H1 (cell line): Measurements from ENCODE around the gene UGT2B15. TPM values are rescaled to one million over a fixed set of nuclear protein-coding genes. Genes with fewer than 3 reads are reported as not detected.
A peak's percentile ranks its signal among the peaks of the same experiment; 100 is the strongest.
"Not testable (repeated sequence)": the region's sequence is repeated elsewhere in the genome, so short reads cannot be mapped to it uniquely, and the experiment has no call there.

Experiments
- CTCF ChIA-PET: fragments of 300-600 bp; sonication (Branson Sonifier 250); formaldehyde crosslinking; loops from one replicate; lab custom pipeline; 2021; ENCODE audit not compliant: partially characterized antibody; lab: Charles Lee
- POLR2A ChIA-PET: fragments of 300-600 bp; sonication (Branson Sonifier 250); formaldehyde crosslinking; loops from one replicate; lab custom pipeline; 2021; ENCODE audit warnings: inconsistent platforms; ENCODE audit not compliant: partially characterized antibody; lab: Charles Lee
- DNase-seq, 2 experiments: peaks; one replicate each; pipeline versions ENCODE4 v3.0.0 to v3.0.0-alpha.2; 2010 to 2022; ENCODE audit warnings: low spot score in 2 of 2, low read depth in 1 of 2, mixed read lengths in 1 of 2
- FAIRE-seq: peaks from 2 replicates; lab custom pipeline; 2011; peaks lifted over from hg19 to GRCh38; lab: Jason Lieb, UNC
- H2AFZ ChIP-seq: 2 replicates; pipeline ENCODE4 v1.8.1; 2012; ENCODE audit warnings: low read length, inconsistent platforms
- H2AK5ac ChIP-seq: 2 replicates; pipeline ENCODE4 v1.6.1; 2013; ENCODE audit warnings: low read depth, low read length
- H2BK120ac ChIP-seq: replicated peaks from 2 replicates; pipeline ENCODE3; 2013; ENCODE audit warnings: low read depth, low read length, inconsistent platforms
- H2BK12ac ChIP-seq: 2 replicates; pipeline ENCODE4 v1.6.1; 2013; ENCODE audit warnings: low read depth, low read length
- H2BK15ac ChIP-seq: 2 replicates; pipeline ENCODE4 v1.6.1; 2013; ENCODE audit warnings: low read length
- H2BK20ac ChIP-seq: 2 replicates; pipeline ENCODE4 v1.6.1; 2013; ENCODE audit warnings: low read length
- H2BK5ac ChIP-seq: 2 replicates; pipeline ENCODE4 v1.6.1; 2013; ENCODE audit warnings: low read depth, low read length
- H3K14ac ChIP-seq: 2 replicates; pipeline ENCODE4 v1.6.1; 2013; ENCODE audit warnings: inconsistent platforms; ENCODE audit not compliant: insufficient read length
- H3K18ac ChIP-seq: 2 replicates; pipeline ENCODE4 v1.6.1; 2013; ENCODE audit warnings: low read length; ENCODE audit errors: extremely low read depth
- H3K23ac ChIP-seq: 2 replicates; pipeline ENCODE4 v1.6.1; 2013; ENCODE audit warnings: inconsistent platforms; ENCODE audit not compliant: insufficient read length
- H3K23me2 ChIP-seq: 2 replicates; pipeline ENCODE4 v1.6.1; 2013; ENCODE audit warnings: low read depth, low read length
- H3K27ac ChIP-seq: 2 replicates; pipeline ENCODE4 v1.6.1; 2011; ENCODE audit warnings: low read depth, low read length, inconsistent platforms
- H3K27me3 ChIP-seq, 4 experiments: replicated peaks in 1 of 4; 1 replicate in 1 of 4; 2 replicates in 3 of 4; pipeline versions ENCODE4 v1.6.1 to v1.8.1; 2011 to 2013; ENCODE audit warnings: low read length in 3 of 4, mild to moderate bottlenecking in 3 of 4, inconsistent platforms in 2 of 4, mixed read lengths in 2 of 4, moderate library complexity in 1 of 4; ENCODE audit not compliant: control insufficient read depth in 3 of 4, insufficient read depth in 3 of 4; ENCODE audit errors: extremely low read depth in 1 of 4
- H3K36me3 ChIP-seq, 4 experiments: 2 replicates each; pipeline versions ENCODE4 v1.6.1 to v1.8.1; 2011 to 2013; ENCODE audit warnings: mild to moderate bottlenecking in 4 of 4, low read length in 3 of 4, moderate library complexity in 2 of 4, control low read depth in 1 of 4, inconsistent platforms in 1 of 4; ENCODE audit not compliant: insufficient read depth in 4 of 4, control insufficient read depth in 2 of 4
- H3K4ac ChIP-seq: replicated peaks from 2 replicates; pipeline ENCODE3; 2013; ENCODE audit warnings: low read length, low read depth, mixed read lengths, inconsistent platforms; ENCODE audit not compliant: insufficient read length
- H3K4me1 ChIP-seq, 4 experiments: replicated peaks in 1 of 4; 1 replicate in 1 of 4; 2 replicates in 3 of 4; pipeline versions ENCODE4 v1.6.1 to v1.8.1; 2011 to 2013; ENCODE audit warnings: low read length in 3 of 4, inconsistent platforms in 2 of 4, mixed read lengths in 1 of 4; ENCODE audit not compliant: insufficient read depth in 4 of 4, control insufficient read depth in 3 of 4
- H3K4me2 ChIP-seq, 2 experiments: 2 replicates each; pipeline versions ENCODE4 v1.6.1 to v1.8.1; 2011 to 2013; ENCODE audit warnings: low read depth in 2 of 2, low read length in 2 of 2, control low read depth in 1 of 2, inconsistent platforms in 1 of 2, mild to moderate bottlenecking in 1 of 2; ENCODE audit not compliant: insufficient read depth in 1 of 2
- H3K4me3 ChIP-seq, 4 experiments: fragments of 200-600, 300-600 bp in 1 of 4; sonication (generic), shearing (Covaris generic), sonication (Bioruptor Twin) in 1 of 4; 2 replicates each; pipeline versions ENCODE4 v1.5.1 to v1.8.1; 2011 to 2016; ENCODE audit warnings: low read length in 4 of 4, low read depth in 3 of 4, control low read depth in 2 of 4, inconsistent platforms in 2 of 4, mild to moderate bottlenecking in 2 of 4, mixed read lengths in 1 of 4, moderate library complexity in 1 of 4; ENCODE audit not compliant: insufficient read depth in 2 of 4; ENCODE audit errors: extremely low read depth in 1 of 4
- H3K56ac ChIP-seq: replicated peaks from 2 replicates; pipeline ENCODE3; 2013; ENCODE audit warnings: low read depth, mild to moderate bottlenecking, mixed read lengths, low read length, inconsistent platforms; ENCODE audit not compliant: insufficient read length
- H3K79me1 ChIP-seq: 2 replicates; pipeline ENCODE4 v1.6.1; 2013; ENCODE audit warnings: low read depth, low read length, control low read depth
- H3K79me2 ChIP-seq, 2 experiments: 2 replicates each; pipeline versions ENCODE4 v1.6.1 to v1.8.1; 2012 to 2013; ENCODE audit warnings: low read length in 2 of 2, mild to moderate bottlenecking in 2 of 2, inconsistent platforms in 1 of 2; ENCODE audit not compliant: insufficient read depth in 2 of 2, control insufficient read depth in 1 of 2
- H3K9ac ChIP-seq, 4 experiments: replicated peaks in 1 of 4; 1 replicate in 1 of 4; 2 replicates in 3 of 4; pipeline versions ENCODE4 v1.6.1 to v1.8.1; 2011 to 2013; ENCODE audit warnings: low read depth in 3 of 4, low read length in 3 of 4, control low read depth in 2 of 4, mild to moderate bottlenecking in 2 of 4, moderate library complexity in 2 of 4, inconsistent platforms in 1 of 4; ENCODE audit errors: extremely low read depth in 1 of 4
- H3K9me3 ChIP-seq, 2 experiments: 2 replicates each; pipeline versions ENCODE4 v1.6.1 to v1.8.1; 2012 to 2013; ENCODE audit warnings: mild to moderate bottlenecking in 2 of 2, moderate library complexity in 2 of 2, control low read depth in 1 of 2, inconsistent platforms in 1 of 2, low read depth in 1 of 2, low read length in 1 of 2, mixed read lengths in 1 of 2; ENCODE audit not compliant: insufficient read depth in 2 of 2
- H4K20me1 ChIP-seq, 2 experiments: replicated peaks in 1 of 2; 2 replicates each; pipeline versions ENCODE3 to v1.8.1; 2011 to 2013; ENCODE audit warnings: inconsistent platforms in 2 of 2, low read length in 2 of 2, mild to moderate bottlenecking in 1 of 2; ENCODE audit not compliant: insufficient read depth in 2 of 2, control insufficient read depth in 1 of 2
- H4K5ac ChIP-seq: 2 replicates; pipeline ENCODE4 v1.6.1; 2013; ENCODE audit warnings: low read length, low read depth, mixed read lengths, inconsistent platforms; ENCODE audit not compliant: insufficient read length
- H4K8ac ChIP-seq: 2 replicates; pipeline ENCODE4 v1.8.0; 2013; ENCODE audit warnings: mild to moderate bottlenecking, moderate library complexity, low read length, inconsistent platforms; ENCODE audit not compliant: insufficient read depth; ENCODE audit errors: extremely low read depth
- H4K91ac ChIP-seq: replicated peaks from 2 replicates; pipeline ENCODE3; 2013; ENCODE audit warnings: low read length, mixed read lengths, inconsistent platforms; ENCODE audit not compliant: insufficient read length
- polyA plus RNA-seq, 7 experiments: library from polyadenylated mRNA; depleted of rRNA in 3 of 7; stranded (reverse) in 5 of 7; unstranded in 2 of 7; fragments of >200 nt in 5 of 7; fragments of 200-250 nt in 2 of 7; gene quantifications; 1 replicate in 5 of 7; 2 replicates in 1 of 7; 4 replicates in 1 of 7; pipeline versions ENCODE4 v1.2.1 to v1.2.3, GENCODE V29; 2011 to 2013; ENCODE audit warnings: missing spikeins in 2 of 7, mixed read lengths in 2 of 7
- total RNA-seq: library from RNA; stranded (reverse); fragmentation: NEBNext Ultra II Directional; extraction: Animal tissue kit (Norgen Biotek cat#: 25700); gene quantifications from 2 replicates; pipeline ENCODE4 v1.2.1, GENCODE V29; 2021

The UGT2B15 gene
- total and polyA plus RNA-seq, 2 of the 8 experiments (the other 6 are each of a cell fraction or from before 2014, with no cell fraction given): not detected

DNA sequence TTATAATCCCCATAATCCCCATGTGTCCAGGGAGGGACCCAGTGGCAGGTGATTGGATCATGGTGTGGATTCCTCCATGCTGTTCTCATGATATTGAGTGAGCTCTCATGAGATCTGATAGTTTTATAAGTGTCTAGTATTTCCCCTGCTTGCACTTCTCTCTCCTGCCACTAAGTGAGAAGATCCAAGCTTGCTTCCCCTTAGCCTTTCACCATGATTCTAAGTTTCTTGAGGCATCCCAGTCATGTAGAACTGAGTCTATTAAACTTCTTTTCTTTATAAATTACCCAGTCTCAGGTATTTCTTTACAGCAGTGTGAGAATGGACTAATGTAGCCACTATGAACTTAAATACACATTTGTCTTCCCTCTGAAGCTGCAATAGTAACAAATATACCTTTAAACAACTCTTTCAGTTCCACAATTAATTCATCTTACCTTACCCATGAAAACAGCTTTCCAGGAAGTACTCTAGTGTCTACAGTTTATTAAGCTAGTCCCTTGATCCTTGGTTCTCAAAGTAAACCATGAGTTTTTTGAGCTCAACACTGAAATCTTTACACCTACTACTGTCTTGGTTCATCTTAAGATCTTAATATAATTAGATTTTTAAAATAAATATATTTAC, 1.8 kb downstream of the UGT2B15 start:
- H4K20me1 ChIP-seq, H3K4me2 ChIP-seq, H3K4me1 ChIP-seq, DNase-seq, H3K18ac ChIP-seq, H3K9ac ChIP-seq, H3K27me3 ChIP-seq, H3K79me2 ChIP-seq, H3K9me3 ChIP-seq, H3K14ac ChIP-seq, H3K23me2 ChIP-seq, H3K79me1 ChIP-seq, H3K27ac ChIP-seq, H4K5ac ChIP-seq, H4K91ac ChIP-seq, H2AFZ ChIP-seq, CTCF ChIA-PET, H2AK5ac ChIP-seq, H2BK20ac ChIP-seq, H3K56ac ChIP-seq, H2BK12ac ChIP-seq, H3K4ac ChIP-seq, H3K23ac ChIP-seq, H3K4me3 ChIP-seq, H2BK120ac ChIP-seq, H4K8ac ChIP-seq, FAIRE-seq, H3K36me3 ChIP-seq, H2BK5ac ChIP-seq, H2BK15ac ChIP-seq, POLR2A ChIA-PET: not testable (repeated sequence)

DNA sequence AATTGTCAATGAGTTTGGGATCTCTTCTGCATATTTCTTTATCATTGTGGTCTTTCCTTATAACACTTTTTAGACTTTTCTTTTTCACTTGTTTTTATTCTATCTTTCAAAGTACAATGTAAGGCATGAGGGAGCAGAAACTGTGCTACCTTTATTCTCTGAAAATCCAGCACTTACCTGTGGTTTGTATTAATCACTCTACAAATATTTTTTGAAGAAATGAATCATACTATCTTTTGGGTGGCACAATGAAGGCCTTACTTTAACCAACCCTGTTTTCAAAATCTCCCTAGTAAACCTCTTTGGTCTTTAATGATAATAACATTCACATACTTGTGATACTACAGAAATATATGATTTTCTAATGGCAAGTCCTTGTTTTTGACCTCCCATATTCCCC, 2.9 kb downstream of the UGT2B15 start:
- H3K4me2 ChIP-seq, H3K27me3 ChIP-seq, H3K4ac ChIP-seq, H4K8ac ChIP-seq, H3K27ac ChIP-seq, DNase-seq, H4K91ac ChIP-seq, H3K36me3 ChIP-seq, H3K4me1 ChIP-seq, H3K14ac ChIP-seq, POLR2A ChIA-PET, H4K20me1 ChIP-seq, H4K5ac ChIP-seq, H3K9me3 ChIP-seq, H3K23me2 ChIP-seq, H2BK120ac ChIP-seq, H3K56ac ChIP-seq, H3K79me2 ChIP-seq, H3K23ac ChIP-seq, H2BK12ac ChIP-seq, H3K9ac ChIP-seq, H3K4me3 ChIP-seq, H2BK20ac ChIP-seq, H2BK5ac ChIP-seq, H3K79me1 ChIP-seq, H2AK5ac ChIP-seq, H2BK15ac ChIP-seq, H2AFZ ChIP-seq, CTCF ChIA-PET, H3K18ac ChIP-seq: not testable (repeated sequence)
- FAIRE-seq: peak; percentile 32
